ENCODE results near the gene TNFRSF17. TPM values are rescaled to one million over a fixed set of nuclear protein-coding genes. Genes with fewer than 3 reads are reported as not detected.

Gene TNFRSF17
- total and polyA plus RNA-seq, 2 of the 13 experiments (the other 11 are each of a cell fraction or from before 2014, with no cell fraction given): not detected

DNA sequence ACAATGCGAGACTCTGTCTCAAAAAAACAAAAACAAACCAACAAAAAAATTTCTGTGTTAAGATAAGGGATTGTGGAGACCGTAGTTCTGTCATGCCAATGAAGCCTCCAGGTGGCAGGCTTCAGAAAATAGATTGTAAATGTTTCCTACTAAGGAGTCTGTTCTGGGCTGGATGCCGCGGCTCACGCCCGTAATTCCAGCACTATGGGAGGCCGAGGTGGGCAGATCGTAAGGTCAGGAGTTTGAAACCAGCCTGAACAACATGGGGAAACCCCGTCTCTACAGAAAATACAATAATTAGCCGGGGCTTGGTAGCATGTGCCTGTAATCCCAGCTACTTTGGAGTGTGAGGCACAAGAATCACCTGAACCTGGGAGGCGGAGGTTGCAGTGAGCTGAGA is 7.1 kb downstream of the TNFRSF17 start (continued):
- no peak for TF ChIP-seq ZNF749 (CRISPR knock-in tag; IDR thresholded peaks at IDR 0.05; ENCODE audit: borderline replicate concordance)
- peak; percentile 78 for TF ChIP-seq RAD21 (CRISPR knock-in tag; IDR thresholded peaks at IDR 0.05)
- TF ChIP-seq, protein P1, sequence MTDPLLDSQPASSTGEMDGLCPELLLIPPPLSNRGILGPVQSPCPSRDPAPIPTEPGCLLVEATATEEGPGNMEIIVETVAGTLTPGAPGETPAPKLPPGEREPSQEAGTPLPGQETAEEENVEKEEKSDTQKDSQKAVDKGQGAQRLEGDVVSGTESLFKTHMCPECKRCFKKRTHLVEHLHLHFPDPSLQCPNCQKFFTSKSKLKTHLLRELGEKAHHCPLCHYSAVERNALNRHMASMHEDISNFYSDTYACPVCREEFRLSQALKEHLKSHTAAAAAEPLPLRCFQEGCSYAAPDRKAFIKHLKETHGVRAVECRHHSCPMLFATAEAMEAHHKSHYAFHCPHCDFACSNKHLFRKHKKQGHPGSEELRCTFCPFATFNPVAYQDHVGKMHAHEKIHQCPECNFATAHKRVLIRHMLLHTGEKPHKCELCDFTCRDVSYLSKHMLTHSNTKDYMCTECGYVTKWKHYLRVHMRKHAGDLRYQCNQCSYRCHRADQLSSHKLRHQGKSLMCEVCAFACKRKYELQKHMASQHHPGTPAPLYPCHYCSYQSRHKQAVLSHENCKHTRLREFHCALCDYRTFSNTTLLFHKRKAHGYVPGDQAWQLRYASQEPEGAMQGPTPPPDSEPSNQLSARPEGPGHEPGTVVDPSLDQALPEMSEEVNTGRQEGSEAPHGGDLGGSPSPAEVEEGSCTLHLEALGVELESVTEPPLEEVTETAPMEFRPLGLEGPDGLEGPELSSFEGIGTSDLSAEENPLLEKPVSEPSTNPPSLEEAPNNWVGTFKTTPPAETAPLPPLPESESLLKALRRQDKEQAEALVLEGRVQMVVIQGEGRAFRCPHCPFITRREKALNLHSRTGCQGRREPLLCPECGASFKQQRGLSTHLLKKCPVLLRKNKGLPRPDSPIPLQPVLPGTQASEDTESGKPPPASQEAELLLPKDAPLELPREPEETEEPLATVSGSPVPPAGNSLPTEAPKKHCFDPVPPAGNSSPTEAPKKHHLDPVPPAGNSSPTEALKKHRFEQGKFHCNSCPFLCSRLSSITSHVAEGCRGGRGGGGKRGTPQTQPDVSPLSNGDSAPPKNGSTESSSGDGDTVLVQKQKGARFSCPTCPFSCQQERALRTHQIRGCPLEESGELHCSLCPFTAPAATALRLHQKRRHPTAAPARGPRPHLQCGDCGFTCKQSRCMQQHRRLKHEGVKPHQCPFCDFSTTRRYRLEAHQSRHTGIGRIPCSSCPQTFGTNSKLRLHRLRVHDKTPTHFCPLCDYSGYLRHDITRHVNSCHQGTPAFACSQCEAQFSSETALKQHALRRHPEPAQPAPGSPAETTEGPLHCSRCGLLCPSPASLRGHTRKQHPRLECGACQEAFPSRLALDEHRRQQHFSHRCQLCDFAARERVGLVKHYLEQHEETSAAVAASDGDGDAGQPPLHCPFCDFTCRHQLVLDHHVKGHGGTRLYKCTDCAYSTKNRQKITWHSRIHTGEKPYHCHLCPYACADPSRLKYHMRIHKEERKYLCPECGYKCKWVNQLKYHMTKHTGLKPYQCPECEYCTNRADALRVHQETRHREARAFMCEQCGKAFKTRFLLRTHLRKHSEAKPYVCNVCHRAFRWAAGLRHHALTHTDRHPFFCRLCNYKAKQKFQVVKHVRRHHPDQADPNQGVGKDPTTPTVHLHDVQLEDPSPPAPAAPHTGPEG (CRISPR knock-in tag; IDR thresholded peaks at IDR 0.05): no peak
- no peak for TF ChIP-seq SCMH1 (CRISPR knock-in tag; IDR thresholded peaks at IDR 0.05; ENCODE audit: borderline replicate concordance)
- TF ChIP-seq ZNF143 (CRISPR knock-in tag; IDR thresholded peaks at IDR 0.05): 0 out of 2 replicates have a peak, but pooled peaks have one; percentile 19
- TF ChIP-seq HMG20B (CRISPR knock-in tag; conservative IDR thresholded peaks at IDR 0.05): no peak
- TF ChIP-seq ATF3 (CRISPR knock-in tag; IDR thresholded peaks at IDR 0.05): no peak
- no peak for TF ChIP-seq ZNF800 (CRISPR knock-in tag; IDR thresholded peaks at IDR 0.05)
- no peak for TF ChIP-seq KAT8 (CRISPR knock-in tag; IDR thresholded peaks at IDR 0.05)
- TF ChIP-seq HNF1B (CRISPR knock-in tag; IDR thresholded peaks at IDR 0.05): no peak; the same call in 1 of the 2 replicates
- TF ChIP-seq ADNP (CRISPR knock-in tag; IDR thresholded peaks at IDR 0.05): peak; percentile 69; the same call in 1 of the 2 replicates
- no peak for TF ChIP-seq FOXP1 (IDR thresholded peaks at IDR 0.05)
- TF ChIP-seq FOXP1 (CRISPR knock-in tag; IDR thresholded peaks at IDR 0.05): no peak
- TF ChIP-seq KDM2A (CRISPR knock-in tag; IDR thresholded peaks at IDR 0.05; ENCODE audit: borderline replicate concordance, low read depth): peak; percentile 59
- TF ChIP-seq, protein P2, sequence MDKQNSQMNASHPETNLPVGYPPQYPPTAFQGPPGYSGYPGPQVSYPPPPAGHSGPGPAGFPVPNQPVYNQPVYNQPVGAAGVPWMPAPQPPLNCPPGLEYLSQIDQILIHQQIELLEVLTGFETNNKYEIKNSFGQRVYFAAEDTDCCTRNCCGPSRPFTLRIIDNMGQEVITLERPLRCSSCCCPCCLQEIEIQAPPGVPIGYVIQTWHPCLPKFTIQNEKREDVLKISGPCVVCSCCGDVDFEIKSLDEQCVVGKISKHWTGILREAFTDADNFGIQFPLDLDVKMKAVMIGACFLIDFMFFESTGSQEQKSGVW (CRISPR knock-in tag; IDR thresholded peaks at IDR 0.05; ENCODE audit: borderline replicate concordance): no peak
- TF ChIP-seq ZKSCAN8 (CRISPR knock-in tag; IDR thresholded peaks at IDR 0.05; ENCODE audit: borderline replicate concordance): no peak
- no peak for TF ChIP-seq ELK4 (CRISPR knock-in tag; IDR thresholded peaks at IDR 0.05; ENCODE audit: borderline replicate concordance)
- no peak for TF ChIP-seq ZNF777 (CRISPR knock-in tag; IDR thresholded peaks at IDR 0.05)
- no peak for TF ChIP-seq KLF13 (CRISPR knock-in tag; IDR thresholded peaks at IDR 0.05)
- TF ChIP-seq ZNF788 (CRISPR knock-in tag; IDR thresholded peaks at IDR 0.05; ENCODE audit: borderline replicate concordance): 0 out of 2 replicates have a peak, but pooled peaks have one; percentile 33

Data from HepG2 (cell line).